Measurements from ENCODE around the gene DLG2. TPM values are rescaled to one million over a fixed set of nuclear protein-coding genes. Genes with fewer than 3 reads are reported as not detected.
"Not testable (repeated sequence)": the region's sequence is repeated elsewhere in the genome, so short reads cannot be mapped to it uniquely, and the experiment has no call there.

DLG2 gene
- total RNA-seq, 1 donor from 2014 or later = 0.17 TPM

DNA sequence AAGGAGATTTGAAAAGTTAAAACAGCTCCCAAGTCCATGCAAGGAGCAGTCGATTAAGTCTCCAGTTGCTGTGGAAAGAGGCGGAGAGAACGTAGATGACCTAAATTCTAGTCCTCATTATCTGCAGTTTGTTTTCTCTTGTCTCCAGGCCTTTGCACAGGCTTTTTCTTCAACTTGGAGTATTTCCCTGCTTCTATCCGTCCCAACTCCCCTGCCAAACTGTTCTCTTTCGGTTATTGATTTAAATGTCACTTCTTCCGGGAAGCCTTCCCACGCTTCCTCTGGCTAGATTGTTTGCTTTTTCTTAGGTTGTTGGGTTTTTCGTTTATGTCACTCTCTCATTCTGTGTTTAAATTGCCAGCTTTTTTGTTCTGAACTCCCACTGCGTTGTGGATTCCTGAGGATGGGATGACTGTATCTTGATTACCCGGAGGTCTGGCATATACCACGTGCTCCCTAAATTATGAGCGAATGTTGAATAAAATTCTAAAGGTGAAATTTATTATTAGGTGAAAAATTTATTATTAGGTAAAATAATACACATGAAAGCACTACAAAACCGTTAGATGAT is 1.7 kb upstream of the DLG2 start:
- peak overlapping the region; percentile 85 for H3K4me3 ChIP-seq (ENCODE audit: low read depth, low read length)

DNA sequence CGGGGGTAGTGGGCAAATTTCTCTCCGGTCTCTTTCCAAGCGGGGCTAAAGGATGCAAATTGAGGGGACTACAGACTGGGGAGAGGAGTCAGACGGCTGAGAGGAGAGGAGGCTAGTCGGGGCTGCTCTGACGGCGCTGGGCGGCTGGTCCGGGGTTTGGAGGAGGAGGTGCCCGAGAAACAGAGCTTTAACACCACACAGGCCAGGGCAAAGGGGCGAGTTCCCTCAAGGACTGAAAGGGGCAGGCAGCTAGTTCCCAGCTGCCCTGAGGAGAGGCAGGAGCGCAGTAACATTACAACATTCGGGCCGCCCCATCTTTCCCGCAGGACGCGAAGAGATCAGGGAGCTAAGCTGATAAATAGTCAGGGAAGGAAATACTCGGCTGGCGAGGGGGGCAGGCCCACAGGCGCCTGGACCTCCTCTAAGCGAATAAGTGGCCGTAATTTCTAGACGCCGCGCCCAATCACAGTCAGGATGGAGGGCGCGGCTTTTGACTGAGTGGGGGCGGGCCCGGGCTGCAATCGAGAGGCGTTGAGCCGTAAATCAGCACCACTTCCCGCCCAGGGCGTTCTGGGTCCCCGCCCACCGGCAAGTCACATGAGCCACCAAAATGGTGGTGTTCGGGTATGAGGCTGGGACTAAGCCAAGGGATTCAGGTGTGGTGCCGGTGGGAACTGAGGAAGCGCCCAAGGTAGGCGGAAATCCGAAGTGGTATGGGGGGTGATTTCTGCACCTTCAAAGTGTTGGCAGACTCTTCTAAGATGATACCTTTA is 1.0 kb upstream of the DLG2 start, which contains the start of gene TMEM126B:
Gene TMEM126B (plus strand): TSS at position 596 of the 773 bp plus-strand sequence. CDS start 15 bp downstream, at position 611.
- TF ChIP-seq, protein P1, sequence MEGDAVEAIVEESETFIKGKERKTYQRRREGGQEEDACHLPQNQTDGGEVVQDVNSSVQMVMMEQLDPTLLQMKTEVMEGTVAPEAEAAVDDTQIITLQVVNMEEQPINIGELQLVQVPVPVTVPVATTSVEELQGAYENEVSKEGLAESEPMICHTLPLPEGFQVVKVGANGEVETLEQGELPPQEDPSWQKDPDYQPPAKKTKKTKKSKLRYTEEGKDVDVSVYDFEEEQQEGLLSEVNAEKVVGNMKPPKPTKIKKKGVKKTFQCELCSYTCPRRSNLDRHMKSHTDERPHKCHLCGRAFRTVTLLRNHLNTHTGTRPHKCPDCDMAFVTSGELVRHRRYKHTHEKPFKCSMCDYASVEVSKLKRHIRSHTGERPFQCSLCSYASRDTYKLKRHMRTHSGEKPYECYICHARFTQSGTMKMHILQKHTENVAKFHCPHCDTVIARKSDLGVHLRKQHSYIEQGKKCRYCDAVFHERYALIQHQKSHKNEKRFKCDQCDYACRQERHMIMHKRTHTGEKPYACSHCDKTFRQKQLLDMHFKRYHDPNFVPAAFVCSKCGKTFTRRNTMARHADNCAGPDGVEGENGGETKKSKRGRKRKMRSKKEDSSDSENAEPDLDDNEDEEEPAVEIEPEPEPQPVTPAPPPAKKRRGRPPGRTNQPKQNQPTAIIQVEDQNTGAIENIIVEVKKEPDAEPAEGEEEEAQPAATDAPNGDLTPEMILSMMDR (conservative IDR thresholded peaks at IDR 0.05; ENCODE audit: low read depth, low read length) = no peak
- no peak for DNase-seq (ENCODE audit: low read depth)
- peak within 1 kb of the TSS; percentile 85 for H3K4me3 ChIP-seq (ENCODE audit: low read depth, low read length)

More for the DNA sequence above, 1.7 kb upstream of the DLG2 start:
- no peak for DNase-seq (ENCODE audit: low read depth)
- TF ChIP-seq, protein P1 (conservative IDR thresholded peaks at IDR 0.05; ENCODE audit: low read depth, low read length) = no peak

DNA sequence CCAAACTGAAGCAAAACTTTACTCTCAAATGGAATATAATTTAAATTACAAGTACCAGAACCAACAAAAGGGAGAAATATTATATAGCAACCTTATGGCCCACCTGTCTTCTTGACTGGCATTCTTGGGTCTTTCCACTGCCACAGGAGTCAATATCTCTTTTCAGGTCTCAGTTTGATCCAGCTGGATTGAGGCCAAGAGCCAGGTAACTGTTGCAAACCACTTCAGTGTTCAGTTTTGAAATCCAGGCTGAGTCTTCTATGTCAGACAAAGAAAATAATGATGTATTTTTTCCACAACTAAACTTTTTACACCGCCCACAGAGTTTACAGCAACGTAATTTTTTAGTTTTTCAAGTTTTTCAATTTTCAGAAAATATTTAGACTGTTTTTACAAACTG is 648 bp downstream of the DLG2 start:
- TF ChIP-seq, protein P1 (conservative IDR thresholded peaks at IDR 0.05; ENCODE audit: low read depth, low read length) = no peak
- peak overlapping the region; percentile 85 for H3K4me3 ChIP-seq (ENCODE audit: low read depth, low read length)
- no peak for DNase-seq (ENCODE audit: low read depth)

DNA sequence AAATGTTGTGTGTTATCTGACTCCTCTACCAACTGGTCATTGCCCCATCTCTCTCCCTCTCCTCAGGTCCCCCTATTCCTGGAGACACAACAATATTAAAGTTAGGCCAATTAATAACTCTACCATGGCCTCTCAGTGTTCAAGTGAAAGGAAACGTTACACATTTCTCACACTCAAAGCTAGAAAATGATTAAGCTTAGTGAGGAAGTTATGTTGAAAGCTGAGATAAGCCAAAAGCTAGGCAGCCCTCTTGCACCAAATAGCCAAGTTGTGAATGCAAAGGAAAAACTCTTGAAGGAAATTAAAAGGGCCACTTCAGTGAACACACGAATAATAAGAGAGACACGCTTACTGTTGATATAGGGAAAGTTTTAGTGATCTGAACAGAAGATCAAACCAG is 6.9 kb downstream of the DLG2 start:
- TF ChIP-seq, protein P1 (conservative IDR thresholded peaks at IDR 0.05; ENCODE audit: low read depth, low read length) = no peak
- DNase-seq (ENCODE audit: low read depth) = no peak
- H3K4me3 ChIP-seq (ENCODE audit: low read depth, low read length) = no peak overlapping the region

DNA sequence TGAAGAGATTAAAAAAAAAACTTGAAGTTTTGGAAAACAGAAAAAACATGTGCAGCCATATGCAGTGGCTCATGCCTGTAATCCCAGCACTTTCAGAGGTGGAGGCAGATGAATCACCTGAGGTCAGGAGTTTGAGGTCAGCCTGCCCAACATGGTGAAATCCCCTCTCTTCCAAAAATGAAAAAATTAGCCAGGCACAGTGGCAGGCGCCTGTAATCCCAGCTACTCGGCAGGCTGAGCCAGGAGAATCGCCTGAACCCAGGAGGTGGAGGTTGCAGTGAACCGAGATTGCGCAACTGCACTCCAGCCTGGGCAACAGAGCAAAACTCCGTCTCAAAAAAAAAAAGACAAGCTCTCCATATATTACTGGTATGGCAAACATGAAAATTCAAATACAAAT is 7.6 kb downstream of the DLG2 start:
- TF ChIP-seq, protein P1 (conservative IDR thresholded peaks at IDR 0.05; ENCODE audit: low read depth, low read length) = no peak
- no peak overlapping the region for H3K4me3 ChIP-seq (ENCODE audit: low read depth, low read length)
- DNase-seq (ENCODE audit: low read depth) = peak; percentile 33

DNA sequence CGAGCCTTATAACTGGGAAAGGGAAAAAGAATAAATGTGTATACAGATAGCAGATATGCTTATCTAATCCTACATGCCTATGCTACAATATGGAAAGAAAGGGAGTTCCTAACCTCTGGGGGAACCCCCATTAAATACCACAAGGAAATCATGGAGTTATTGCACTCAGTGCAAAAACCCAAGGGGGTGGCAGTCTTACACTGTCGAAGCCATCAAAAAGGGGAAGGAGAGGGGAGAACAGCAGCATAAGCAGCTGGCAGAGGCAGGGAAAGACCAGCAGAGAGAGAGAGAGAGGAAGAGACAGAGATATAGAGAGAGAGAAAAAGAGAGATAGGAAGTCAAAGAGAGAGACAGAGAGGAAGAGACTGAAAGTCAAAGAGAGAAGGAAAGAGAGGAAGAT is 15.5 kb downstream of the DLG2 start:
- not testable (repeated sequence) for DNase-seq (ENCODE audit: low read depth); H3K4me3 ChIP-seq (ENCODE audit: low read depth, low read length)

DNA sequence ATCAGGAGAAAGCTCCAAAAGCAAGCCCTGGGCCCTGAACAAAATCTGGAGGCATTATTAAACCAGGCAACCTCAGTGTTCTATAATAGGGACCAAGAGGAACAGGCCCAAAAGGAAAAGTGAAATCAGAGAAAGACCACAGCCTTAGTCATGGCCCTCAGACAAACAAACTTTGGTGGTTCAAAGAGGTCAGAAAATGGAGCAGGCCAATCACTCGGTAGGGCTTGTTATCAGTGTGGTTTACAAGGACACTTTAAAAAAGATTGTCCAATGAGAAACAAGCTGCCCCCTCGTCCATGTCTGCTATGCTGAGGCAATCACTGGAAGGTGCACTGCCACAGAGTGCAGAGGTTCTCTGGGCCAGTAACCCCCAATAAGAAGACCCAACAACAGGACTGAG is 17.9 kb downstream of the DLG2 start:
- not testable (repeated sequence) for DNase-seq (ENCODE audit: low read depth)

DNA sequence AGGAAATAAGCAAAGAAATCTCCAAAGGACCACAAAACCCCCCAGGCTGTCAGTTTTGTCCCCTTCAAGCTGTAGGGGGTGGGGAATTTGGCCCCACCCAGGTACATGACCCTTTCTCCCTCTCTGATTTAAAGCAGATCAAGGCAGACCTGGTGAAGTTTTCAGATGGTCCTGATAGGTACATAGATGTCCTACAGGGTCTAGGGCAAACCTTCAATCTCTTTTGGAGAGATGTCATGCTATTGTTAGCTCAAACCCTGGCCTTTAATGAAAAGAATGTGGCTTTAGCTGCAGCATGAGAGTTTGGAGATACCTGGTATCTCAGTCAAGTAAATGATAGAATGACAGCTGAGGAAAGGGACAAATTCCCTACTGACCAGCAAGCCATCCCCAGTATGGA is 18.5 kb downstream of the DLG2 start:
- not testable (repeated sequence) for H3K4me3 ChIP-seq (ENCODE audit: low read depth, low read length); DNase-seq (ENCODE audit: low read depth)

More for the DNA sequence above, 17.9 kb downstream of the DLG2 start:
- H3K4me3 ChIP-seq (ENCODE audit: low read depth, low read length) = not testable (repeated sequence)

DNA sequence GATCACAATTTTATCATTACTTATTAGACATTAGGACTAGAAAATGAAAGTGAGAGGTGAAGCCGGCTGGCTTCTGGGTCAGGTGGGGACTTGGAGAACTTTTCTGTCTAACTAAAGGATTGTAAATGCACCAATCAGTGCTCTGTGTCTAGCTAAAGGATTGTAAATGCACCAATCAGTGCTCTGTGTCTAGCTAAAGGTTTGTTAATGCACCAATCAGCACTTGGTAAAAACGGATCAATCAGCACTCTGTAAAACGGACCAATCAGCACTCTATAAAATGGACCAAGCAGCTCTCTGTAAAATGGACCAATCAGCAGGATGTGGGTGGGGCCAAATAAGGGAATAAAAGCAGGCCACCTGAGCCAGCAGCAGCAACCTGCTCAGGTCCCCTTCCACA is 20.9 kb downstream of the DLG2 start:
- H3K4me3 ChIP-seq (ENCODE audit: low read depth, low read length); DNase-seq (ENCODE audit: low read depth): not testable (repeated sequence)

All from epithelial cell of proximal tubule (primary cell).